CD14-positive monocyte (primary cell): ENCODE data around the gene NECAB2. TPM values are rescaled to one million over a fixed set of nuclear protein-coding genes. Genes with fewer than 3 reads are reported as not detected.
A peak's percentile ranks its signal among the peaks of the same experiment; 100 is the strongest.

Experiments used
- DNase-seq, 3 donors: peaks; one replicate each; pipeline ENCODE4 v3.0.0-alpha.2; 2011 to 2022
- H2AFZ ChIP-seq: 2 replicates; pipeline ENCODE4 v1.6.0; 2012; ENCODE audit warnings: mild to moderate bottlenecking, low read depth, low read length, inconsistent platforms; ENCODE audit not compliant: insufficient read depth, poor library complexity, severe bottlenecking
- H3K27ac ChIP-seq, 2 donors: 1 replicate in 1 of 2; 2 replicates in 1 of 2; pipeline ENCODE4 v1.5.1; 2012 to 2013; ENCODE audit warnings: low read length in 2 of 2, control low read depth in 1 of 2, inconsistent platforms in 1 of 2, low read depth in 1 of 2, mild to moderate bottlenecking in 1 of 2
- H3K27me3 ChIP-seq, 2 donors: one replicate each; pipeline versions ENCODE4 v1.6.0 to v1.6.1; 2011 to 2013; ENCODE audit warnings: low read length in 2 of 2; ENCODE audit not compliant: control insufficient read depth in 2 of 2, insufficient read depth in 2 of 2
- H3K36me3 ChIP-seq, 2 donors: replicated peaks in 1 of 2; 1 replicate in 1 of 2; 2 replicates in 1 of 2; pipeline versions ENCODE4 v1.5.1 to v1.6.1; 2012 to 2013; ENCODE audit warnings: low read length in 2 of 2, control low read depth in 1 of 2, inconsistent platforms in 1 of 2, mild to moderate bottlenecking in 1 of 2; ENCODE audit not compliant: insufficient read depth in 2 of 2, control insufficient read depth in 1 of 2
- H3K4me1 ChIP-seq, 2 donors: 1 replicate in 1 of 2; 2 replicates in 1 of 2; pipeline versions ENCODE4 v1.5.1 to v1.6.1; 2012 to 2013; ENCODE audit warnings: low read length in 2 of 2, control low read depth in 1 of 2, inconsistent platforms in 1 of 2, mild to moderate bottlenecking in 1 of 2, moderate library complexity in 1 of 2; ENCODE audit not compliant: insufficient read depth in 2 of 2, control insufficient read depth in 1 of 2
- H3K4me2 ChIP-seq: replicated peaks from 2 replicates; pipeline ENCODE3; 2012; ENCODE audit warnings: low read length, moderate library complexity, mild to moderate bottlenecking; ENCODE audit not compliant: poor library complexity, severe bottlenecking; ENCODE audit errors: extremely low read depth
- H3K4me3 ChIP-seq, 3 experiments: fragments of 200-600 bp in 1 of 3; sonication (generic) in 1 of 3; replicated peaks in 1 of 3; 1 replicate in 2 of 3; 2 replicates in 1 of 3; pipeline ENCODE4 v1.5.1; 2011 to 2013; ENCODE audit warnings: low read length in 3 of 3, mild to moderate bottlenecking in 3 of 3, control low read depth in 2 of 3, low read depth in 2 of 3, inconsistent platforms in 1 of 3, moderate library complexity in 1 of 3
- H3K79me2 ChIP-seq: 2 replicates; pipeline ENCODE4 v1.6.0; 2012; ENCODE audit warnings: mild to moderate bottlenecking, control low read depth, inconsistent platforms, low read length, moderate library complexity; ENCODE audit not compliant: insufficient read depth
- H3K9ac ChIP-seq: 2 replicates; pipeline ENCODE4 v1.6.0; 2017; ENCODE audit warnings: low read length, mild to moderate bottlenecking; ENCODE audit not compliant: insufficient read depth, poor library complexity, severe bottlenecking
- H3K9me3 ChIP-seq, 2 donors: replicated peaks in 1 of 2; 1 replicate in 1 of 2; 2 replicates in 1 of 2; pipeline versions ENCODE4 v1.5.1 to v1.6.1; 2012 to 2013; ENCODE audit warnings: low read length in 2 of 2, control low read depth in 1 of 2; ENCODE audit not compliant: control insufficient read depth in 1 of 2, insufficient read depth in 1 of 2
- H4K20me1 ChIP-seq: 2 replicates; pipeline ENCODE4 v1.6.0; 2012; ENCODE audit warnings: mild to moderate bottlenecking, low read length, control low read depth, moderate library complexity; ENCODE audit not compliant: insufficient read depth
- H3K27ac Mint-ChIP-seq, 7 donors: one replicate each; pipeline ENCODE4 v1.8.0; 2020; ENCODE audit warnings: mild to moderate bottlenecking in 7 of 7, mixed read lengths in 7 of 7, moderate library complexity in 6 of 7, inconsistent platforms in 2 of 7
- H3K27me3 Mint-ChIP-seq, 3 donors: one replicate each; pipeline ENCODE4 v1.8.0; 2021 to 2022; ENCODE audit warnings: low read depth in 3 of 3, mild to moderate bottlenecking in 3 of 3, mixed read lengths in 3 of 3, moderate library complexity in 3 of 3, inconsistent platforms in 1 of 3
- H3K36me3 Mint-ChIP-seq, 2 donors: one replicate each; pipeline ENCODE4 v1.8.0; 2020; ENCODE audit warnings: mixed read lengths in 2 of 2, inconsistent platforms in 1 of 2, mild to moderate bottlenecking in 1 of 2
- H3K4me1 Mint-ChIP-seq: one replicate; pipeline ENCODE4 v1.8.0; 2020; ENCODE audit warnings: mild to moderate bottlenecking, mixed read lengths
- H3K4me3 Mint-ChIP-seq, 2 donors: one replicate each; pipeline ENCODE4 v1.8.0; 2020; ENCODE audit warnings: mild to moderate bottlenecking in 2 of 2, mixed read lengths in 2 of 2, moderate library complexity in 1 of 2
- H3K9me3 Mint-ChIP-seq, 7 donors: one replicate each; pipeline ENCODE4 v1.8.0; 2020 to 2022; ENCODE audit warnings: mixed read lengths in 7 of 7, mild to moderate bottlenecking in 6 of 7, moderate library complexity in 6 of 7, inconsistent platforms in 2 of 7
- CTCF ChIP-seq: fragments of 200-600 bp; IDR thresholded peaks from one replicate; pipeline ENCODE4 v1.8.0; 2022; ENCODE audit warnings: antibody characterized with exemption, mild to moderate bottlenecking
- WGBS: methylation state at CpG from one replicate; pipeline ENCODE4 v1.1.5; 2013; ENCODE audit warnings: missing lambda C conversion rate; ENCODE audit not compliant: insufficient coverage; 5-methylcytosine and 5-hydroxymethylcytosine counted together
- intact Hi-C, 2 donors: fragments of 100-400 bp; cut with micrococcal nuclease; formaldehyde crosslinking; loops; one replicate each; pipeline versions ENCODE4 v1.15.0 to v1.15.1; 2023
- polyA plus RNA-seq, 3 donors: library from polyadenylated mRNA; depleted of rRNA in 1 of 3; unstranded in 2 of 3; stranded (reverse) in 1 of 3; fragments of 300-500 nt in 2 of 3; fragments of >200 nt in 1 of 3; fragmentation: Illumina TruSeq in 2 of 3; gene quantifications; 1 replicate in 2 of 3; 2 replicates in 1 of 3; pipeline ENCODE4 v1.2.3, GENCODE V29; 2012 to 2021

Gene NECAB2
- polyA plus RNA-seq, 3 donors: 0.33 to 1.4 (median 0.52) TPM

DNA sequence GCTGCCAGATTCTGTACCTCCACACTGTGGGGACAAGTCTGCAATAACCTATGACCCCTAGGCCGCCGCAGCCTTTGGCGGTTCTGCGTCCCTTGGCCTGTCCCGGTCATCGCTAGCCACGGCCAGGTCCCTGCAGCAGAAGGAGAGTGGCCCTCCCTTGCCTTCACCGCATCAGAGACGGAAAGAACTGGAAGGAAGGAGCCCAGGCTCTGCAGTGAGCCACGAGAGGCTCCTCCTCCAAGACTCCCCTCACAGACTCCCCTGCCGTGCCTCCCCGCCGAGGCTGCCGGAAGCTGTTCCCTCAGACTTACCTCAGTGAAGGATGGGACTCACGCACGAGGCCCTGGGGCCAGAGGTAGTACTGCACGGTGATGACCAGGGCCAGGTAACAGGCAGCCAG, 63.5 kb downstream of the NECAB2 start:
- peak overlapping the region in 1 of 7 donors; percentile 74 for H3K27ac Mint-ChIP-seq

GRCh38 chr16:84032458-84033178, 64.6 kb downstream of the NECAB2 start:
- Mint-ChIP-seq H3K27ac (no peak overlapping the region), H3K9me3 (peaks cover 21 to 42% (median 35%) of the 10 kb centered on the region in 7 donors), H3K4me1 (peaks cover 17% of the 10 kb centered on the region), H3K36me3 (peaks cover 6 to 12% of the 10 kb centered on the region in 2 donors), H3K4me3 (peak overlapping the region in 1 of 2 donors; percentile 35), H3K27me3 (peaks cover 60 to 76% (median 72%) of the 10 kb centered on the region in 3 donors)
- H3K4me1 ChIP-seq: peaks cover 13 to 14% of the 10 kb centered on the region in 2 donors
- peaks cover 29 to 31% of the 10 kb centered on the region in 2 donors for H3K9me3 ChIP-seq
- H3K4me3 ChIP-seq: no peak overlapping the region
- WGBS: 68% methylated on average over 4 of the region's 15 CpGs
- H3K27ac ChIP-seq: no peak overlapping the region
- no peak overlapping the region for H3K9ac ChIP-seq
- no peaks in the 10 kb centered on the region for H4K20me1 ChIP-seq
- no peak overlapping the region for H2AFZ ChIP-seq
- DNase-seq: no peak
- H3K36me3 ChIP-seq: no peaks in the 10 kb centered on the region
- no peak for TF ChIP-seq CTCF
- peaks cover 0 to 48% of the 10 kb centered on the region in 2 donors for H3K27me3 ChIP-seq
- no peak overlapping the region for H3K4me2 ChIP-seq
- intact Hi-C loops: no loop called here
- H3K79me2 ChIP-seq: no peaks in the 10 kb centered on the region

More for the DNA sequence above, 63.5 kb downstream of the NECAB2 start:
- no peak for DNase-seq
- TF ChIP-seq CTCF: no peak
- Histone ChIP-seq H3K4me3 (no peak overlapping the region), H3K9me3 (peaks cover 30 to 31% of the 10 kb centered on the region in 2 donors), H3K27me3 (peaks cover 0 to 54% of the 10 kb centered on the region in 2 donors), H3K79me2 (no peaks in the 10 kb centered on the region), H2AFZ (no peak overlapping the region), H3K36me3 (no peaks in the 10 kb centered on the region), H3K4me1 (peaks cover 13 to 14% of the 10 kb centered on the region in 2 donors), H3K9ac (no peak overlapping the region), H3K27ac (no peak overlapping the region), H3K4me2 (no peak overlapping the region), H4K20me1 (no peaks in the 10 kb centered on the region)
- peaks cover 67 to 81% (median 80%) of the 10 kb centered on the region in 3 donors for H3K27me3 Mint-ChIP-seq
- 91% methylated on average over 13 of the region's 17 CpGs for WGBS
- H3K9me3 Mint-ChIP-seq: peaks cover 21 to 44% (median 34%) of the 10 kb centered on the region in 7 donors
- H3K36me3 Mint-ChIP-seq: peaks cover 6 to 12% of the 10 kb centered on the region in 2 donors
- intact Hi-C loops: no loop called here
- H3K4me1 Mint-ChIP-seq: peaks cover 17% of the 10 kb centered on the region
- peak overlapping the region in 1 of 2 donors; percentile 81 for H3K4me3 Mint-ChIP-seq
